ENCODE data around the gene ATRAID.

DNA sequence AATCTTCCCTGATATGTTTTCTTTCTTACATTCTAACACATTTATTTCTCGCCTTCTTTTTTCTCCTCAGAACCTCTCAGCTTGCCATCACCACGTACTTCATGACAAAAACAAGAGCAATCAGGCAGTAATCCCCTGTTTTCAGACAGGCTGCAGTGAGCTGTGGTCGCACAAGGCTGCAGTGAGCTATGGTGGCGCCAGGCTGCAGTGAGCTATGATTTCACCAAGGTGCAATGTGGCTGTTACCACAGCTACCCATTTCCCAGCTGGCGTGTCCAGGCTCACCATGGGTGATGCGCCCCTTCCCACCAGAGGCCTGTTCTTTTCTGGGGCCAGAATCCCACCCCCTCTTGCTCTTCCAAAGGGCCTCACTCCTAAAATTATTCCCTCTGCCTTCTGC, 37.2 kb upstream of the ATRAID start:
- TF ChIP-seq CTCF (conservative IDR thresholded peaks at IDR 0.05), result no peak
- no peak for TF ChIP-seq EZH2 (IDR thresholded peaks at IDR 0.05; ENCODE audit: low read depth)

Measured in PC-9 (cell line).